ENCODE data around the gene ADAMTSL3. TPM values are rescaled to one million over a fixed set of nuclear protein-coding genes. Genes with fewer than 3 reads are reported as not detected.

ADAMTSL3 gene
- total and polyA plus RNA-seq, 2 of the 4 experiments (the other 2 are of a cell fraction): under 0.01 to 0.02 TPM

GRCh38 chr15:83723216-83723615 lies 69.3 kb downstream of the ADAMTSL3 start:
- H2AK5ac ChIP-seq (ENCODE audit: low read depth, low read length): no peak overlapping the region
- no peak for ATAC-seq (ENCODE audit: low read depth)
- H2BK15ac ChIP-seq (ENCODE audit: low read depth, low read length): no peak overlapping the region
- DNase-seq: no peak
- H4K8ac ChIP-seq (ENCODE audit: low read depth in 2 of 2, low read length in 2 of 2): no peak overlapping the region
- dilution Hi-C loops (cut with HindIII; ENCODE audit: low sequenced_read_pairs, unreplicated experiment): no loop called here
- TF ChIP-seq MXI1 (IDR thresholded peaks at IDR 0.05; ENCODE audit: borderline replicate concordance, low read depth, low read length) (no peak), FOS (IDR thresholded peaks at IDR 0.05; ENCODE audit: low read depth, low read length) (no peak), MAZ (IDR thresholded peaks at IDR 0.05; ENCODE audit: borderline replicate concordance, low read depth, low read length) (no peak), MAFK (IDR thresholded peaks at IDR 0.05; ENCODE audit: low read depth, low read length) (no peak), CEBPB (IDR thresholded peaks at IDR 0.05; ENCODE audit: low read depth, low read length) (no peak), NFE2L2 (IDR thresholded peaks at IDR 0.05; ENCODE audit: low read depth, low read length) (no peak), CHD1 (IDR thresholded peaks at IDR 0.05; ENCODE audit: low read depth, low read length) (no peak), RCOR1 (IDR thresholded peaks at IDR 0.05; ENCODE audit: insufficient replicate concordance, low read length) (no peak)
- TF ChIP-seq, protein P1, sequence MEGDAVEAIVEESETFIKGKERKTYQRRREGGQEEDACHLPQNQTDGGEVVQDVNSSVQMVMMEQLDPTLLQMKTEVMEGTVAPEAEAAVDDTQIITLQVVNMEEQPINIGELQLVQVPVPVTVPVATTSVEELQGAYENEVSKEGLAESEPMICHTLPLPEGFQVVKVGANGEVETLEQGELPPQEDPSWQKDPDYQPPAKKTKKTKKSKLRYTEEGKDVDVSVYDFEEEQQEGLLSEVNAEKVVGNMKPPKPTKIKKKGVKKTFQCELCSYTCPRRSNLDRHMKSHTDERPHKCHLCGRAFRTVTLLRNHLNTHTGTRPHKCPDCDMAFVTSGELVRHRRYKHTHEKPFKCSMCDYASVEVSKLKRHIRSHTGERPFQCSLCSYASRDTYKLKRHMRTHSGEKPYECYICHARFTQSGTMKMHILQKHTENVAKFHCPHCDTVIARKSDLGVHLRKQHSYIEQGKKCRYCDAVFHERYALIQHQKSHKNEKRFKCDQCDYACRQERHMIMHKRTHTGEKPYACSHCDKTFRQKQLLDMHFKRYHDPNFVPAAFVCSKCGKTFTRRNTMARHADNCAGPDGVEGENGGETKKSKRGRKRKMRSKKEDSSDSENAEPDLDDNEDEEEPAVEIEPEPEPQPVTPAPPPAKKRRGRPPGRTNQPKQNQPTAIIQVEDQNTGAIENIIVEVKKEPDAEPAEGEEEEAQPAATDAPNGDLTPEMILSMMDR (conservative IDR thresholded peaks at IDR 0.05; ENCODE audit: low read depth, low read length): no peak
- H4K91ac ChIP-seq (ENCODE audit: insufficient read depth, low read depth, low read length): no peak overlapping the region
- H2BK5ac ChIP-seq (ENCODE audit: low read depth, low read length, poor library complexity, severe bottlenecking): no peak overlapping the region
- no peak overlapping the region for H4K5ac ChIP-seq (ENCODE audit: low read depth, low read length)
- intact Hi-C loops (cut with micrococcal nuclease): no loop called here
- H2BK20ac ChIP-seq (ENCODE audit: low read depth, low read length): no peak overlapping the region
- no peaks in the 10 kb centered on the region for H3K9me3 ChIP-seq (ENCODE audit: control insufficient read depth, insufficient read depth, low read length)
- no peak overlapping the region for H3K9ac ChIP-seq (ENCODE audit: low read depth, low read length)
- no peaks in the 10 kb centered on the region for H3K79me1 ChIP-seq (ENCODE audit: low read depth in 1 of 2, low read length in 2 of 2)
- no peak overlapping the region; the same call in 1 of the 2 replicates for H3K56ac ChIP-seq (ENCODE audit: extremely low read depth, insufficient read depth, low read length)
- in situ Hi-C loops (cut with MboI; ENCODE audit: low sequenced_read_pairs): no loop called here
- no peak overlapping the region for H2AK9ac ChIP-seq (replicated peaks; ENCODE audit: low read depth, low read length, poor library complexity)
- no peak overlapping the region for H3K4ac ChIP-seq (ENCODE audit: low read depth, low read length)
- H3K36me3 ChIP-seq (ENCODE audit: control insufficient read depth, insufficient read depth, low read length): no peaks in the 10 kb centered on the region
- no peaks in the 10 kb centered on the region for H3K9me1 ChIP-seq (ENCODE audit: insufficient read depth, low read length)
- no TSS peak for BruUV-seq (replicated peaks)
- no peak overlapping the region for H3K14ac ChIP-seq (replicated peaks; ENCODE audit: low read depth, low read length)
- no peak overlapping the region for H2BK120ac ChIP-seq (ENCODE audit: low read depth, low read length)
- no peak overlapping the region for H3K27ac ChIP-seq (ENCODE audit: insufficient read depth, low read length)
- H3K4me3 ChIP-seq (ENCODE audit: insufficient read depth, low read depth, low read length): no peak overlapping the region
- H4K20me1 ChIP-seq (ENCODE audit: insufficient read depth, low read length): no peaks in the 10 kb centered on the region
- ChIA-PET POLR2A (ENCODE audit: unreplicated experiment) (no interaction called here), CTCF (no interaction called here)
- no peak overlapping the region for H3K23ac ChIP-seq (ENCODE audit: low read depth, low read length)
- H3K27me3 ChIP-seq (ENCODE audit: control insufficient read depth, insufficient read depth, low read length): no peaks in the 10 kb centered on the region
- H3K4me2 ChIP-seq (ENCODE audit: low read depth, low read length): no peak overlapping the region
- H3K18ac ChIP-seq (ENCODE audit: low read depth, low read length): no peak overlapping the region
- H3K4me1 ChIP-seq (ENCODE audit: control insufficient read depth, insufficient read depth, low read length): no peaks in the 10 kb centered on the region
- H2AFZ ChIP-seq (replicated peaks; ENCODE audit: low read length, poor library complexity): no peak overlapping the region
- no CpG with 5 or more reads among the region's 1 CpG for WGBS, 2 experiments (ENCODE audit: extremely low coverage in 2 of 2, insufficient read length in 1 of 2)
